Endothelial cell of umbilical vein (primary cell): ENCODE measurements around the gene EXOC3L1. TPM values are rescaled to one million over a fixed set of nuclear protein-coding genes. Genes with fewer than 3 reads are reported as not detected.

Experiments
- BruUV-seq: library from RNA; stranded (reverse); fragments of 400-500 nt; replicated peaks from 2 replicates; lab custom pipeline; 2021; lab: Mats Ljungman, UMichigan
- CTCF ChIA-PET: fragments of 300-600, 350-600 bp; sonication (Branson Sonifier 250); formaldehyde crosslinking; loops from one replicate; lab custom pipeline; 2021; ENCODE audit warnings: antibody characterized with exemption, inconsistent platforms; lab: Charles Lee
- POLR2A ChIA-PET: fragments of 300-600, 350-600 bp; sonication (Branson Sonifier 250); formaldehyde crosslinking; loops from one replicate; lab custom pipeline; 2021; ENCODE audit warnings: antibody characterized with exemption, inconsistent platforms; lab: Charles Lee
- DNase-seq: peaks from one replicate; pipeline ENCODE4 v3.0.0-alpha.2; 2011; ENCODE audit warnings: low read depth, low spot score
- FAIRE-seq: peaks from 2 replicates; lab custom pipeline; 2011; peaks lifted over from hg19 to GRCh38; lab: Jason Lieb, UNC
- H2AFZ ChIP-seq: 2 replicates; pipeline ENCODE4 v1.6.0; 2012; ENCODE audit warnings: low read depth, low read length, control low read depth, inconsistent platforms
- H3K27ac ChIP-seq: 2 replicates; pipeline ENCODE4 v1.5.1; 2011; ENCODE audit warnings: low read depth, mild to moderate bottlenecking, control low read depth, low read length, moderate library complexity; ENCODE audit not compliant: insufficient read depth
- H3K27me3 ChIP-seq, 2 experiments: 2 replicates each; pipeline versions ENCODE4 v1.6.0 to v1.6.1; 2011; ENCODE audit warnings: low read length in 2 of 2, mixed read lengths in 1 of 2; ENCODE audit not compliant: control insufficient read depth in 2 of 2, insufficient read depth in 2 of 2
- H3K36me3 ChIP-seq, 2 experiments: 2 replicates in 1 of 2; 3 replicates in 1 of 2; pipeline ENCODE4 v1.5.1; 2011; ENCODE audit warnings: low read length in 2 of 2, mild to moderate bottlenecking in 1 of 2, moderate library complexity in 1 of 2; ENCODE audit not compliant: control insufficient read depth in 2 of 2, insufficient read depth in 2 of 2; ENCODE audit errors: extremely low read depth in 1 of 2
- H3K4me1 ChIP-seq: 3 replicates; pipeline ENCODE4 v1.5.1; 2011; ENCODE audit warnings: mild to moderate bottlenecking, low read length; ENCODE audit not compliant: control insufficient read depth, insufficient read depth; ENCODE audit errors: extremely low read depth
- H3K4me2 ChIP-seq: 2 replicates; pipeline ENCODE4 v1.6.1; 2011; ENCODE audit warnings: low read length, control low read depth, mixed read lengths; ENCODE audit not compliant: insufficient read depth
- H3K4me3 ChIP-seq, 3 experiments: fragments of 200-600 bp in 1 of 3; sonication (generic), shearing (Covaris generic) in 1 of 3; replicated peaks in 1 of 3; 2 replicates each; pipeline ENCODE4 v1.5.1; 2011 to 2016; ENCODE audit warnings: control low read depth in 3 of 3, low read length in 3 of 3, mild to moderate bottlenecking in 2 of 3, inconsistent platforms in 1 of 3, low read depth in 1 of 3, moderate library complexity in 1 of 3; ENCODE audit not compliant: insufficient read depth in 1 of 3
- H3K79me2 ChIP-seq: 2 replicates; pipeline ENCODE4 v1.6.0; 2012; ENCODE audit warnings: low read length, inconsistent platforms; ENCODE audit not compliant: control insufficient read depth, insufficient read depth
- H3K9ac ChIP-seq: replicated peaks from 2 replicates; pipeline ENCODE3; 2011; ENCODE audit warnings: low read length, control low read depth; ENCODE audit not compliant: insufficient read depth; ENCODE audit errors: extremely low read depth
- H3K9me1 ChIP-seq: replicated peaks from 3 replicates; pipeline ENCODE4 v1.6.0; 2011; ENCODE audit warnings: mild to moderate bottlenecking, low read length; ENCODE audit not compliant: control insufficient read depth, insufficient read depth; ENCODE audit errors: extremely low read depth
- H3K9me3 ChIP-seq: replicated peaks from 2 replicates; pipeline ENCODE4 v1.5.1; 2012; ENCODE audit warnings: low read length, inconsistent platforms; ENCODE audit not compliant: control insufficient read depth, insufficient read depth
- H4K20me1 ChIP-seq: replicated peaks from 2 replicates; pipeline ENCODE3; 2011; ENCODE audit warnings: mild to moderate bottlenecking, low read length; ENCODE audit not compliant: control insufficient read depth, insufficient read depth; ENCODE audit errors: extremely low read depth
- FOS ChIP-seq: IDR thresholded peaks from 2 replicates; pipeline ENCODE4 v1.6.1; 2011; ENCODE audit warnings: mild to moderate bottlenecking, low read length, moderate library complexity, borderline replicate concordance; ENCODE audit not compliant: insufficient read depth
- GATA2 ChIP-seq: IDR thresholded peaks from 2 replicates; pipeline ENCODE4 v1.7.0; 2011; ENCODE audit warnings: low read depth, mild to moderate bottlenecking, moderate library complexity, mixed read lengths, low read length; ENCODE audit not compliant: insufficient read length, insufficient read depth
- MAX ChIP-seq: IDR thresholded peaks from 2 replicates; pipeline ENCODE4 v1.6.1; 2011; ENCODE audit not compliant: insufficient read depth, insufficient read length
- POLR2A ChIP-seq: IDR thresholded peaks from 2 replicates; pipeline ENCODE4 v1.6.1; 2012; ENCODE audit warnings: low read depth, mild to moderate bottlenecking, control low read depth, low read length
- POLR2AphosphoS5 ChIP-seq: IDR thresholded peaks from 2 replicates; pipeline ENCODE4 v1.6.1; 2012; ENCODE audit warnings: low read depth, mild to moderate bottlenecking, control low read depth, low read length, moderate library complexity; ENCODE audit not compliant: insufficient read depth
- dilution Hi-C: fragments of 300-500 bp; cut with MboI; formaldehyde crosslinking; loops from one replicate; pipeline ENCODE4 v1.15.0; 2019; ENCODE audit warnings: low sequenced_read_pairs; ENCODE audit not compliant: extremely low pct_ligation_motif_present
- intact Hi-C: fragments of 100-400 bp; cut with micrococcal nuclease; formaldehyde crosslinking; loops from one replicate; pipeline ENCODE4 v1.10.0; 2022
- polyA plus RNA-seq, 4 experiments: library from polyadenylated mRNA; depleted of rRNA in 3 of 4; stranded (reverse) in 3 of 4; unstranded in 1 of 4; fragments of >200 nt; gene quantifications; 2 replicates each; pipeline versions ENCODE4 v1.2.1 to v1.2.3, GENCODE V29; 2011 to 2012; ENCODE audit warnings: missing spikeins in 1 of 4
- total RNA-seq: library from RNA; stranded (reverse); gene quantifications from 2 replicates; pipeline ENCODE4 v1.2.3, GENCODE V29; 2021

Gene EXOC3L1
- total and polyA plus RNA-seq, 2 donors (not counting 3 experiments of a cell fraction or from before 2014, with no cell fraction given), result 10.8 to 11.6 TPM

GRCh38 chr16:67167588-67167987 is 22.3 kb downstream of the EXOC3L1 start:
- Histone ChIP-seq H3K36me3 (no peaks in the 10 kb centered on the region), H3K9me3 (no peaks in the 10 kb centered on the region), H3K27ac (no peak overlapping the region), H3K9ac (no peak overlapping the region), H4K20me1 (no peaks in the 10 kb centered on the region), H3K4me1 (peaks cover 26% of the 10 kb centered on the region), H3K79me2 (no peaks in the 10 kb centered on the region), H3K9me1 (no peaks in the 10 kb centered on the region), H2AFZ (no peak overlapping the region), H3K4me2 (no peak overlapping the region), H3K4me3 (no peak overlapping the region), H3K27me3 (peaks cover 33 to 41% of the 10 kb centered on the region in 2 experiments)
- dilution Hi-C loops, result no loop called here
- CTCF ChIA-PET, result interaction anchor here (3.5 to 4.2 kb wide), 2 partner anchors 12 to 17 kb away, joined by 26 to 29 read pairs; partner anchors contain the start of gene MATCAP1
- FAIRE-seq (no peak), DNase-seq (no peak)
- POLR2A ChIA-PET, result interaction anchor here (0.6 kb wide), 1 partner anchor 46 kb away, joined by 5 read pairs; no protein-coding TSS in a partner anchor
- TF ChIP-seq GATA2 (no peak), POLR2AphosphoS5 (no peak), FOS (no peak)
- BruUV-seq, result no TSS peak
- intact Hi-C loops, result no loop called here

- dilution Hi-C loops, result no loop called here
- no TSS peak for BruUV-seq
- Histone ChIP-seq H3K27ac (no peak overlapping the region), H3K4me2 (no peak overlapping the region), H3K36me3 (no peaks in the 10 kb centered on the region), H2AFZ (no peak overlapping the region), H3K4me3 (no peak overlapping the region), H3K27me3 (peaks cover 36 to 46% of the 10 kb centered on the region in 2 experiments), H4K20me1 (no peaks in the 10 kb centered on the region), H3K79me2 (no peaks in the 10 kb centered on the region), H3K9me3 (no peaks in the 10 kb centered on the region), H3K9me1 (no peaks in the 10 kb centered on the region), H3K4me1 (peaks cover 26% of the 10 kb centered on the region), H3K9ac (no peak overlapping the region)
- FAIRE-seq (no peak), DNase-seq (no peak)
- TF ChIP-seq GATA2 (no peak), POLR2AphosphoS5 (no peak), MAX (no peak), FOS (no peak), POLR2A (no peak)
- POLR2A ChIA-PET, result no interaction called here
- intact Hi-C loops, result no loop called here
- CTCF ChIA-PET, result interaction anchor here (2.5 kb wide), 1 partner anchor 19 kb away, joined by 6 read pairs; no protein-coding TSS in a partner anchor
Measured at GRCh38 chr16:67166598-67167168, 23.3 kb downstream of the EXOC3L1 start.
